ENCODE measurements around the gene KRTAP8-1.

KRTAP8-1 gene, protein sequence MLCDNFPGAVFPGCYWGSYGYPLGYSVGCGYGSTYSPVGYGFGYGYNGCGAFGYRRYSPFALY

DNA sequence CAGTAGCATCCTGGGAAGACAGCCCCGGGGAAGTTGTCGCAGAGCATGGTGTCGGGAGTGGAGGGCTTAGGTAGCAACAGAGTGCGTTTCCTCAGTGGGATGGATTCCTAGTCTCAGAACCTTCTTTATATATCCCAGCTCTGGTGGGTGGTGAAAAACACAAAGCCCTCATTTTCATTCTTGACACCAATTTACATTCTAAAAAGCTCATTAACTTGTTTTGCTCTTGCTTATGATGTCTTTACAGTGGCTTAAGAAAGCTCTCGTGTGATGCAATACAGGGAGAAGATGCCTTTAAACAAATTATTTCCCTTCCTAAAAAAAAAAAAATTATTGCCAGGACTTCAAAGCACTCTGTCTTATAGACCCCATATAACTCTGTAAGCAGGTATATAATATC is at the start of gene KRTAP8-1:
TSS of gene KRTAP8-1 (minus strand) at position 101 of the 400 bp plus-strand sequence. CDS start at position 47, 54 bp downstream.
- no peak for DNase-seq (ENCODE audit: low read depth)

DNA sequence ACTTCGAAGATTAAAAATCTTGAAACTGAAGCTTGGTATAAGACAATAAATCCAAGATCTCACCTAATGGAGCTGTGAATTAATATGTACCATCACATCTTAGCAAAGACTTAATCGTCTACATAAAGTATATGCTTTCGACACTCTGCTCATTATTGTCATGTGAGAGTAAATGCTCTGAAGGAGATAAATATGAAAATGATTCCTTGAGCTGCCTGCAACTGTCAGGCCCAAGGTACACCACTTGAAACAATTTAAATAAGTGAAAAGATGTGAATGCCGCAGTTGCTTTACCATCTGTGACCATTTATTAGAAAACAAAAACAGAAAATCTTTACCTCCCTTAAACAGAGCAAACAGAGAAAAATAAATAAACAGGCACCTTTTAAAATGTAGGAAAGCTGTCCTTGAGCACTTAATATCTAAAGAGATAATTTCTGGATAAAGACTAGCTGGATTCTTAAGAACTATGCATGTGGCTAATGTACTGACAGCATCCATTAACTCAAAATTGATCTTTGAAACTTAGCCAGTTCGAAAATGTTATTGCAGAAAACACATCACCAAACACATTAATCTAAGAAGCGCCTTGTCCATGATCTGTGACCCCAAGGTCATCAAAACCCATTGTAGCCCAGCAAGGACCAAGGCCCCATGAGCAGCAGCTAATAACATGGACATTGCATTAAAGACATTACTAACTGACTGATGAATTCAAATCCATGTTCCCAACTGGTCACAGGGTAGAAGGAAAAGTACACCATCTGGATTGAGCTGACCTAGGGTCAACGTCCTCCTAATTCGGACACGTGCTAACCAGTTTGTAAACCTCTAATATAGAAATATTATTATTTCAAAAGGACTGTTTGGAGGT is 34.8 kb upstream of the KRTAP8-1 start:
- DNase-seq (ENCODE audit: low read depth): no peak

DNA sequence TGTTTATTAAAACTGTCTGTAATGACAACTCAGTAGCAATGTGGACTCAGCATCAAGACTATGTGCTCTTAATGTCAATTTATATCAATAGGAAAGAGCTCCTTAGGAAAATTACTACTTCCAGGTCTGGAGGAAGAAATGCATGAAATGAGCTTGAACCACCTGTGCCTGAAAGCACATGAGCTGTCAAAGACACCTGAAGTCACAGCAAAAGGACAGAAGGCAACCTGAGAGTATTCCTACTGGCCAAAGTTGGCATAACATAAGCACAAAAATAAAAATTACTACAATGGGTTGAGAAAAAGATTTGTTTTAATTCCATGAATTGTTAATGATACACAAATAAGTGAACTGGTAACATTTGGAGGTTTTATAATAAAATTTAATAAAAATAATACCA is 29.9 kb upstream of the KRTAP8-1 start:
- DNase-seq (ENCODE audit: low read depth): no peak

DNA sequence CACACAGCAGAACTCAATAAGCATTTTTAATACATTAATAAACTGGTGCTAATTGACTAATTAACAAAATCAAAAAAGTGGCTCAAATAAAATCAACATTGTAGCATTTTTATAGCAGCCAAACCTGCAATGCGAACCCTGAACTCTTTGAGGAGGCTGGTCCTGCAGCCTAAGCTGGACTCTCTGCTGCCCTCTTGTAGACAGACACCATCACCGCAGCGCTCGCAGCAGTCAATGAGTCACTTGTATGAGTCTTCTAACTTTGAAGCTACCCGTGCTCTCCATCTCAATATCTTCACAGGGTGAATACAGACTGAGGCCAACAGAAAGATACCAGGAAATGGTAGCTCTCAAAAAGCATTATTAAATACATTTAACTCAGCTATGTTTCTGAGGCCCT is 26.2 kb upstream of the KRTAP8-1 start:
- DNase-seq (ENCODE audit: low read depth): no peak

DNA sequence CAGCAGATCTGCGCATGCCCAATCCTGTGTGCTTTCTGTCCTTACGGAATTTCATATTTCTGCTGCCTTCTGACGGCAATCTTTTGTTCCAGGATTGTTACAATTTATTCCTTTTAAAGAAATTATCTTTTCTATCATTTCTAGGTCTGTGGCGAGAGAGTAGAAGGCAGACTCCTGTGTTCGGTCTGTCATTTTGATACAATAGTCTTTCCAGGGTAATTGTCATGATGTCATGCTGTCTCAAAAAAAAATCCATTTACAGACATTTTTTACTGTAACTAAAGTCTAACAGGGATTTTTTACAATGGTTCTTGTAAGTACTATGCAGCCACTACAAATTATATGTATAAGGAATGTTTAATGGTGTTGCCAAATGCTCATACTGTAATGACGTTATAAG is 25.5 kb upstream of the KRTAP8-1 start:
- DNase-seq (ENCODE audit: low read depth): no peak

DNA sequence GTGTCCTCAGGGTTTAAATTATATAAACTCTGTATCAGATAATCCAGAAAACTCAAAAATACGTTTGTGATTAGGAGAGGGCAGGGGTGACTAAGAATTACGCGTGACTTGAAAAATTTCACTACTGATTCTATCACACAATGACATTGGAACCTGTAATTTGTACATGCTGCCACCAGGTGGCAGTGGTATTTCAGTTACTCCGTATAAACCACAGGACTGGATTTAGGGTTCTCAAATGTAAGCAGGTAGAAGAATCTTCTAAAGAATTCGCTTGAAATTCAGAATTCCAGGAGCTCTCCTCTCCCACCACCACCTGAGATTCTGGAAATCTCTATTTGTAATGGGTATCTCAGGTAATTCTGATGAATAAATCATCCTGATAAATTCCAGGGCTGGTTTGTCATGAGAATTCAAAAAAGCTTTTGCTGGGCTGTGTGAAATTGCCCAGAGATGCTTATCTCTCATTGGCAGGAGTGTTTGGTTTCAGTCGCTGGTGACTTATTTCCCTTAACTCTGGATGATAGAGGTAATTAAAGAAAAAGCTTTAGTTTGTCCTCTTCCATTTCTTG is 18.2 kb upstream of the KRTAP8-1 start:
- no peak for DNase-seq (ENCODE audit: low read depth)

DNA sequence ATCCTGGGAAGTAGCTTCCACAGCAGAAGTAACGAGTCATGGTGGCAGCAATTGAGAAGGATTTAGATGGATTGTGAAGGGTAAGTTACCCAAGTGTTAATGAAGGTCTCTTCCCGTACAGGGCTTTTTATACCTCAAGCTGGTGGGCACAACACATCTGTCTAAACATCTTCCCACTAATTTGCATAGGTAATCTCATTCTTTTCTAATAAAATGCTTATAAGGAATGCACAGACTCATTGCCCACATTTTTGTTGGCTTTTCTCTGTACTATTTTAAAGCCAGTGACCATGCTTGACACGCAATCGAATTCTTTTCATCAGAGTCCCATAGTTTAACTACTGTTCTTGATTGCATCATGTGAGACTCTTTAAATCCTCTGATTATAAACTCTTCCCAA is 16.6 kb upstream of the KRTAP8-1 start, which contains the start of gene KRTAP7-1:
TSS of gene KRTAP7-1 (minus strand) at position 101 of the 400 bp plus-strand sequence. CDS start at position 40, 61 bp downstream.
- DNase-seq (ENCODE audit: low read depth): no peak

DNA sequence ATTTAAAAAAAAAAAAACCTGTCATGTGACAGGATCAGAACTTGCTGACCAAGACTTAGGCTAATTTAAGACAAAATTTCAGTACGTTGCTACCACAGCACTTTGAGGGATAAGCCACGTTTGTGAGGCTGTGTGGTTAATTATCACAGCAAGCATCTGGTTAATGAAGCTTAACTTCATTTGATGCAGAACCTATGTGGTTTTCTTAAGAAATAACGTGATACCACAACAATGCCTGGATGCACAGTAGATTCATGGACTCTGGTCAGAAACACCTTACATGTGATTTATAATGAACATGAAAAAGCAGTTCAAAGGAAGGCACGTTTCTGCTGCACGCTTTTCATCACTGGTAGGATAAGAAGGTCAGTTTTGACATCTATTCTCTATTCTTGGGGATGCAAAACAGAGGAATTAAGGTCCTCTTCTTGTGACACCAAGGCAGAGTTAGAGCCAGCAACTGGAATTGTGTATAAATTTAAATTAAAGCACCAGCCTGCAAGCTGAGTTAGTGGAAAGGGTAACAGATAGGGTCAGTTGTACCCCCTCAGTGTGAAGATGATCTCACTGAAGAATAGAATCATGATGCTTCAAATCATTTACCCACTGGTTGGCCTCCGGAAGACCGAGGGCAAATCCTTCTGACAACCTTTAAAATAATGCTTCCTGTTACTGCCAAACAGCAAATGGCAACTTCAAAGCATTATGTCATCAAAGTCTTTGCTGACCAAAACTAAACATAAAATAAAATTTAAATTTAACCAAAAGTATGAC is 6.0 kb upstream of the KRTAP8-1 start:
- no peak for DNase-seq (ENCODE audit: low read depth)

DNA sequence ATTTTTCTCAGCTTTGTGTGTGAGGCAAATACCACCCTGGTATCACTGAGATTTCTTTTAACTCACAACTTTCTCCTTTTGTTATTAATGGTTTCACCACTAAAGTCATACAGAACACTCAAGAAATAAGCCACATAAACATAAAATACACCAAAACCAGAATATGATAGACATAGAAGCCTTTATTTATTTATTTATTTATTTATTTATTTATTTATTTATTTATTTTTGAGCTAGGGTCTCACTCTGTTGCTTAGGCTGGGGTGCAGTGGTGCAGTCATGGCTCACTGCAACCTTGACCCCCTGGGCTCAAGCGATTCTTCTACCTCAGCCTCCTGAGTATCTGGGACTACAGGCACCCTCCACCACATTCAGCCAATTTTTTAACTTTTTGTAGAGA is 12.5 kb downstream of the KRTAP8-1 start:
- DNase-seq (ENCODE audit: low read depth): no peak

DNA sequence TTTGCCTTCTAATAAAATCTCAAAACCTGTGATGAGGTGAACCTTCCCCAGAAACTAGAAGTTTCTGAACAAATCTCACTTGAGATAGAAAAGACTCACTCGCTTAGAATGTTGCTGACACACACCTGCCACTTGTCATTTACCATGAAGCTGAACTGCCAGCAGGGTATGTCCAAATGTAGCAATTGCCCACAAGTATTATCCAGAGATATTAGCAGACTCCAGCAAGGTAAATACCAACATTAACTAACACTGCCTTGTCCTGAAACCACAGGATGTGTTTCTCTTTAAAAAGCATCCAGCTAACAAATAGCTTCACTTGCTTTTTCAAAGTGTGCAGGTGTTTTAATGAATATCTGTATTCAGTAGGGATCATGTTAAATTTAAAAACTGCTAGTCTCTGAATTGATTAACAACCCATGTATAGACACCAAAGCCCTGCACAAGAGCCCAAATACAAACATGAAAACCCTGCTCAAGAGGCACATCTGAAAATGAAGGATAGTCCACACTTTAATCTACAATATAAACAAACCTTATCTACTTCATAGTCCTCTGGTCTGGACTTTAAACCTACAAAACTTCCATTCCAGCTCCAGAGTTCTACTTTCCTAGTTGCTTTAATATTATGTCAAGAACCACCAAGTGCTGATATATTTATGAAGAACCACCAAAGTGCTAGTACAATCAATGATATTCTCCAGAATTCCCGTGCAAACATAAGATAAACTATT is 19.3 kb downstream of the KRTAP8-1 start:
- no peak for DNase-seq (ENCODE audit: low read depth)

DNA sequence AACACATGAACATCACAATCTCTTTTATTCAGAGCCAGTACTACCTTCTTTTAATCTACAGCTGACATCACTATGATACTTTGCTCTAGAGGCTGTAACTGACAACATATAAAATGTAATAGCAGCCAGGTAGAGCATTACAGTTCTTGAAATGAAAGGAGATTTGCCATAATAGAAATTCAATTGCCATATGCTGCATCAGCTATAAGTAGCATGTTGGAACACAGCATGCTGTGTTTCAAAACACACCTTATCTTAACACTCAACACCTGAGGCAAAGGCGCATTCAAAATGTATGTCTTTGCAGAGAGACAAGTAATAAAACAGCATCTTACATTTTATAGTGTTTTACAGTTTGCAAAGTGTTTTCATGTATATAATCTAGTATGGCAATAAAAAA is 33.8 kb downstream of the KRTAP8-1 start:
- DNase-seq (ENCODE audit: low read depth): no peak

DNA sequence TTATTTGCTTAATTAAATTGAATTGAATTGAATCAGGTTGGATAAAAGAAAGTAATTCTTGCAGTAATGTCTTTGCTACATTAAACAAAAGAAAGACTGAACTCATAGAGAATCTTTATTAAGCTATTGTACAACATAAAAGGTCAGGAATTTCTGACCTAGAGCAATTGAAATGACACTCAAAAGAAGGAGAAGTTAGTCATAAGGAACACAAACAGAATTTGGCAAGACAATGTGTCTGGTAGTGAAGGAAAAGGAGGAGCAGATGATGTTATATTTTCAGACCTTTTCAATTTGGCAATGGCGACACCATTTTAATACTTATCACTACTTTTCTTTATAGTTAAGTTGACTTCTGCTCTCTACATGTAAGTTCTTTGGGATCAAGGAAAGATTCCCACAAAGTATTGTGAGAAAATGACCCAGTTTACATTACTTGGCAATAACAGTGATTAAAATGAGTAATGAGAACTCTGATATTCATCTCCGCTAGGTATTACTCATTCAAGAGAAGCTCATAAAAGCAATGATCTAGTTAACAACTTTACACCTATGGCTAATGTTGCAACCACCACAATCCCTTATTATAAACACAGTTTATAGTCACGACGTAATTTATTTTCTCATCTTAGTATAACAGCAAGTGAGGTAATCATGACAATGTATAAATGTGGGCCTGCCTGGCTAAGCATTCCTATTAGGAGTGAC is 43.2 kb downstream of the KRTAP8-1 start:
- DNase-seq (ENCODE audit: low read depth): no peak

Data from HS-27A (cell line).